Liver (tissue), 9 donors: ENCODE data around the gene ZFYVE27. TPM values are rescaled to one million over a fixed set of nuclear protein-coding genes. Genes with fewer than 3 reads are reported as not detected.
A peak's percentile ranks its signal among the peaks of the same experiment; 100 is the strongest.

Experiments
- DNase-seq: peaks from one replicate; pipeline ENCODE4 v3.0.0-alpha.2; 2017; ENCODE audit warnings: low spot score
- H3K27ac ChIP-seq, 2 donors: one replicate each; pipeline ENCODE4 v1.7.0; 2013; ENCODE audit warnings: inconsistent platforms in 2 of 2, low read length in 2 of 2, control low read depth in 1 of 2, low read depth in 1 of 2, mild to moderate bottlenecking in 1 of 2
- H3K27me3 ChIP-seq, 4 donors: one replicate each; pipeline versions ENCODE4 v1.6.1 to v1.7.0; 2013; ENCODE audit warnings: low read length in 3 of 4, inconsistent platforms in 1 of 4, mild to moderate bottlenecking in 1 of 4, moderate library complexity in 1 of 4; ENCODE audit not compliant: control insufficient read depth in 4 of 4, insufficient read depth in 4 of 4
- H3K36me3 ChIP-seq, 4 donors: one replicate each; pipeline versions ENCODE4 v1.6.1 to v1.7.0; 2013; ENCODE audit warnings: low read length in 3 of 4, mild to moderate bottlenecking in 3 of 4, low read depth in 1 of 4, moderate library complexity in 1 of 4; ENCODE audit not compliant: control insufficient read depth in 4 of 4, insufficient read depth in 3 of 4
- H3K4me1 ChIP-seq, 4 donors: one replicate each; pipeline versions ENCODE4 v1.6.1 to v1.7.0; 2013; ENCODE audit warnings: low read length in 3 of 4, mild to moderate bottlenecking in 3 of 4, moderate library complexity in 1 of 4; ENCODE audit not compliant: control insufficient read depth in 4 of 4, insufficient read depth in 4 of 4
- H3K4me3 ChIP-seq, 3 donors: one replicate each; pipeline versions ENCODE4 v1.6.1 to v1.7.0; 2013; ENCODE audit warnings: low read length in 3 of 3, control low read depth in 1 of 3, low read depth in 1 of 3, mild to moderate bottlenecking in 1 of 3
- H3K9ac ChIP-seq, 2 donors: one replicate each; pipeline ENCODE4 v1.7.0; 2013; ENCODE audit warnings: low read length in 2 of 2, mild to moderate bottlenecking in 2 of 2, moderate library complexity in 2 of 2, control low read depth in 1 of 2, low read depth in 1 of 2
- H3K9me3 ChIP-seq, 4 donors: one replicate each; pipeline versions ENCODE4 v1.6.1 to v1.7.0; 2013; ENCODE audit warnings: low read length in 3 of 4; ENCODE audit not compliant: control insufficient read depth in 4 of 4
- ATF3 ChIP-seq: IDR thresholded peaks from 2 replicates; pipeline ENCODE4 v1.6.1; 2016; ENCODE audit warnings: antibody characterized with exemption
- EGR1 ChIP-seq, 2 donors: IDR thresholded peaks; 2 replicates each; pipeline ENCODE4 v1.6.1; 2016 to 2018; ENCODE audit warnings: antibody characterized with exemption in 2 of 2, low read depth in 2 of 2
- FOXA1 ChIP-seq: IDR thresholded peaks from 2 replicates; pipeline ENCODE4 v1.6.1; 2016; ENCODE audit warnings: antibody characterized with exemption
- FOXA2 ChIP-seq: IDR thresholded peaks from 2 replicates; pipeline ENCODE4 v1.6.1; 2016; ENCODE audit warnings: antibody characterized with exemption
- GABPA ChIP-seq, 2 donors: IDR thresholded peaks in 1 of 2; conservative IDR thresholded peaks in 1 of 2; 2 replicates each; pipeline ENCODE4 v1.6.1; 2016; ENCODE audit warnings: antibody characterized with exemption in 2 of 2, mild to moderate bottlenecking in 1 of 2, moderate library complexity in 1 of 2
- HNF4A ChIP-seq, 2 donors: conservative IDR thresholded peaks; 2 replicates each; pipeline ENCODE4 v1.6.1; 2016; ENCODE audit warnings: antibody characterized with exemption in 2 of 2, mild to moderate bottlenecking in 2 of 2
- HNF4G ChIP-seq: IDR thresholded peaks from 2 replicates; pipeline ENCODE4 v1.6.1; 2016; ENCODE audit warnings: antibody characterized with exemption
- JUND ChIP-seq, 2 donors: IDR thresholded peaks; 2 replicates each; pipeline ENCODE4 v1.6.1; 2016; ENCODE audit warnings: antibody characterized with exemption in 2 of 2
- NR2F2 ChIP-seq: IDR thresholded peaks from 2 replicates; pipeline ENCODE4 v1.6.1; 2016; ENCODE audit warnings: antibody characterized with exemption
- RAD21 ChIP-seq, 2 donors: IDR thresholded peaks; 2 replicates each; pipeline ENCODE4 v1.6.1; 2016; ENCODE audit warnings: antibody characterized with exemption in 2 of 2, mild to moderate bottlenecking in 2 of 2
- REST ChIP-seq: IDR thresholded peaks from 2 replicates; pipeline ENCODE4 v1.6.1; 2016; ENCODE audit warnings: antibody characterized with exemption, mild to moderate bottlenecking
- RXRA ChIP-seq, 2 donors: IDR thresholded peaks; 2 replicates each; pipeline ENCODE4 v1.6.1; 2017 to 2018; ENCODE audit warnings: antibody characterized with exemption in 2 of 2, mild to moderate bottlenecking in 1 of 2
- SP1 ChIP-seq: IDR thresholded peaks from 2 replicates; pipeline ENCODE4 v1.6.1; 2018; ENCODE audit warnings: antibody characterized with exemption, mild to moderate bottlenecking
- TAF1 ChIP-seq: conservative IDR thresholded peaks from 2 replicates; pipeline ENCODE4 v1.6.1; 2016; ENCODE audit warnings: antibody characterized with exemption, mild to moderate bottlenecking
- YY1 ChIP-seq: IDR thresholded peaks from 2 replicates; pipeline ENCODE4 v1.6.1; 2016; ENCODE audit warnings: antibody characterized with exemption, mild to moderate bottlenecking
- WGBS: extraction: QIAGEN DNeasy Blood & Tissue Kit; methylation state at CpG from one replicate; pipeline ENCODE4 v1.1.7; 2013; 5-methylcytosine and 5-hydroxymethylcytosine counted together
- polyA plus RNA-seq, 2 donors: library from polyadenylated mRNA; stranded (reverse) in 1 of 2; unstranded in 1 of 2; fragments of 200-250 nt in 1 of 2; fragments of >200 nt in 1 of 2; fragmentation: Nextera tagmentation in 1 of 2; extraction: Ambion mirVana in 1 of 2; gene quantifications; one replicate each; pipeline versions ENCODE4 v1.2.1 to v1.2.3, GENCODE V29; 2013 to 2015
- total RNA-seq, 2 donors: library from RNA; depleted of rRNA; stranded (reverse); fragments of >200 nt; gene quantifications; one replicate each; pipeline ENCODE4 v1.2.3, GENCODE V29; 2014
- TF ChIP-seq, protein P1 (sequence below): fragments of 150-350 bp; IDR thresholded peaks from 2 replicates; pipeline ENCODE4 v1.5.1; 2017; ENCODE audit warnings: improper control_type of control experiment, low read depth, low read length; ENCODE audit not compliant: missing input control
- TF ChIP-seq, protein P2 (sequence below): IDR thresholded peaks from 2 replicates; pipeline ENCODE4 v1.6.1; 2016; ENCODE audit warnings: antibody characterized with exemption
- TF ChIP-seq, protein P3 (sequence below): IDR thresholded peaks from 2 replicates; pipeline ENCODE4 v1.6.1; 2016; ENCODE audit warnings: antibody characterized with exemption
- donor health status: healthy.
- donor health status: healthy.
- donor health status: healthy.
- donor health status: healthy.
- donor health status: healthy.

The ZFYVE27 gene
- total and polyA plus RNA-seq, 4 donors, result 10.2 to 25.9 (median 13.1) TPM

GRCh38 chr10:97713339-97713825 lies 23.5 kb upstream of the ZFYVE27 start, which contains the start of gene MARVELD1:
Gene MARVELD1, plus strand, starts transcription at chr10:97713730. Its CDS starts 147 bp downstream, at chr10:97713877.
- no peak within 1 kb of the TSS for H3K9ac ChIP-seq
- peak within 1 kb of the TSS; percentile 56 to 60 (median 59) for H3K4me3 ChIP-seq
- H3K9me3 ChIP-seq, result no peaks in the 10 kb centered on the region
- peaks cover 0 to 15% (median 11%) of the 10 kb centered on the region in 4 donors for H3K4me1 ChIP-seq
- H3K27me3 ChIP-seq, result no peaks in the 10 kb centered on the region
- no peak for TF ChIP-seq HNF4G
- TF ChIP-seq GABPA (IDR thresholded peaks at IDR 0.05 in 1 of 2, conservative IDR thresholded peaks at IDR 0.05 in 1 of 2), result no peak
- TF ChIP-seq, protein P1, sequence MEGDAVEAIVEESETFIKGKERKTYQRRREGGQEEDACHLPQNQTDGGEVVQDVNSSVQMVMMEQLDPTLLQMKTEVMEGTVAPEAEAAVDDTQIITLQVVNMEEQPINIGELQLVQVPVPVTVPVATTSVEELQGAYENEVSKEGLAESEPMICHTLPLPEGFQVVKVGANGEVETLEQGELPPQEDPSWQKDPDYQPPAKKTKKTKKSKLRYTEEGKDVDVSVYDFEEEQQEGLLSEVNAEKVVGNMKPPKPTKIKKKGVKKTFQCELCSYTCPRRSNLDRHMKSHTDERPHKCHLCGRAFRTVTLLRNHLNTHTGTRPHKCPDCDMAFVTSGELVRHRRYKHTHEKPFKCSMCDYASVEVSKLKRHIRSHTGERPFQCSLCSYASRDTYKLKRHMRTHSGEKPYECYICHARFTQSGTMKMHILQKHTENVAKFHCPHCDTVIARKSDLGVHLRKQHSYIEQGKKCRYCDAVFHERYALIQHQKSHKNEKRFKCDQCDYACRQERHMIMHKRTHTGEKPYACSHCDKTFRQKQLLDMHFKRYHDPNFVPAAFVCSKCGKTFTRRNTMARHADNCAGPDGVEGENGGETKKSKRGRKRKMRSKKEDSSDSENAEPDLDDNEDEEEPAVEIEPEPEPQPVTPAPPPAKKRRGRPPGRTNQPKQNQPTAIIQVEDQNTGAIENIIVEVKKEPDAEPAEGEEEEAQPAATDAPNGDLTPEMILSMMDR, result no peak
- TF ChIP-seq ATF3, result no peak
- no peak for TF ChIP-seq FOXA2
- no peak for TF ChIP-seq RAD21 (IDR thresholded peaks at IDR 0.05)
- no peak for TF ChIP-seq RXRA (IDR thresholded peaks at IDR 0.05)
- no peak for TF ChIP-seq FOXA1
- no peak for TF ChIP-seq JUND (IDR thresholded peaks at IDR 0.05)
- TF ChIP-seq REST, result no peak
- no peak for TF ChIP-seq SP1
- TF ChIP-seq YY1, result no peak
- TF ChIP-seq, protein P2, sequence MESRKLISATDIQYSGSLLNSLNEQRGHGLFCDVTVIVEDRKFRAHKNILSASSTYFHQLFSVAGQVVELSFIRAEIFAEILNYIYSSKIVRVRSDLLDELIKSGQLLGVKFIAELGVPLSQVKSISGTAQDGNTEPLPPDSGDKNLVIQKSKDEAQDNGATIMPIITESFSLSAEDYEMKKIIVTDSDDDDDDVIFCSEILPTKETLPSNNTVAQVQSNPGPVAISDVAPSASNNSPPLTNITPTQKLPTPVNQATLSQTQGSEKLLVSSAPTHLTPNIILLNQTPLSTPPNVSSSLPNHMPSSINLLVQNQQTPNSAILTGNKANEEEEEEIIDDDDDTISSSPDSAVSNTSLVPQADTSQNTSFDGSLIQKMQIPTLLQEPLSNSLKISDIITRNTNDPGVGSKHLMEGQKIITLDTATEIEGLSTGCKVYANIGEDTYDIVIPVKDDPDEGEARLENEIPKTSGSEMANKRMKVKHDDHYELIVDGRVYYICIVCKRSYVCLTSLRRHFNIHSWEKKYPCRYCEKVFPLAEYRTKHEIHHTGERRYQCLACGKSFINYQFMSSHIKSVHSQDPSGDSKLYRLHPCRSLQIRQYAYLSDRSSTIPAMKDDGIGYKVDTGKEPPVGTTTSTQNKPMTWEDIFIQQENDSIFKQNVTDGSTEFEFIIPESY, result no peak
- TF ChIP-seq NR2F2, result no peak
- TF ChIP-seq, protein P3, sequence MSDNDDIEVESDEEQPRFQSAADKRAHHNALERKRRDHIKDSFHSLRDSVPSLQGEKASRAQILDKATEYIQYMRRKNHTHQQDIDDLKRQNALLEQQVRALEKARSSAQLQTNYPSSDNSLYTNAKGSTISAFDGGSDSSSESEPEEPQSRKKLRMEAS, result no peak
- no peak for TF ChIP-seq EGR1 (IDR thresholded peaks at IDR 0.05; ENCODE audit: low read depth in 2 of 2)
- no peak for TF ChIP-seq TAF1
- TF ChIP-seq HNF4A (conservative IDR thresholded peaks at IDR 0.05), result no peak
- 30% methylated on average over 37 of the region's 37 CpGs for WGBS
- H3K36me3 ChIP-seq, result no peaks in the 10 kb centered on the region
- no peak for DNase-seq
- peak within 1 kb of the TSS; percentile 57 to 71 for H3K27ac ChIP-seq
